Heart left ventricle (tissue), 16 donors: ENCODE measurements around the gene RHO. TPM values are rescaled to one million over a fixed set of nuclear protein-coding genes. Genes with fewer than 3 reads are reported as not detected.
"Not testable (repeated sequence)": the region's sequence is repeated elsewhere in the genome, so short reads cannot be mapped to it uniquely, and the experiment has no call there.

ENCODE experiments used
- ATAC-seq, 4 donors: fragments of 200-7000 bp; cut with Tn5 transposase; one replicate each; pipeline ENCODE4 v1.9.1; 2020 to 2022; ENCODE audit warnings: moderate library complexity in 4 of 4, mild to moderate bottlenecking in 3 of 4, moderate number of reproducible peaks in 1 of 4
- DNase-seq, 5 donors: peaks; one replicate each; pipeline ENCODE4 v3.0.0-alpha.2; 2020
- H3K27ac ChIP-seq, 12 donors: fragments of 200-600 bp; sonication (generic) in 4 of 12; one replicate each; pipeline versions ENCODE4 v1.5.0 to v1.8.0; 2016 to 2022; ENCODE audit warnings: mild to moderate bottlenecking in 2 of 12
- H3K27me3 ChIP-seq, 9 donors: fragments of 200-600 bp; sonication (generic) in 2 of 9; one replicate each; pipeline versions ENCODE4 v1.5.1 to v1.8.0; 2016 to 2022; ENCODE audit warnings: mild to moderate bottlenecking in 3 of 9
- H3K36me3 ChIP-seq, 9 donors: fragments of 200-600 bp; sonication (generic) in 2 of 9; one replicate each; pipeline versions ENCODE4 v1.5.0 to v1.8.0; 2018 to 2022; ENCODE audit warnings: mild to moderate bottlenecking in 2 of 9
- H3K4me1 ChIP-seq, 12 donors: fragments of 200-600 bp; sonication (generic) in 4 of 12; one replicate each; pipeline versions ENCODE4 v1.5.0 to v1.8.0; 2016 to 2022; ENCODE audit warnings: mild to moderate bottlenecking in 3 of 12
- H3K4me3 ChIP-seq, 12 donors: fragments of 200-600 bp; sonication (generic) in 4 of 12; one replicate each; pipeline versions ENCODE4 v1.5.0 to v1.8.0; 2017 to 2022; ENCODE audit warnings: mild to moderate bottlenecking in 9 of 12, moderate library complexity in 4 of 12
- H3K9me3 ChIP-seq, 12 donors: fragments of 200-600 bp; sonication (generic) in 4 of 12; one replicate each; pipeline versions ENCODE4 v1.5.0 to v1.8.0; 2016 to 2022; ENCODE audit warnings: mild to moderate bottlenecking in 1 of 12
- POLR2A ChIP-seq, 2 donors: fragments of 450-650 bp; IDR thresholded peaks; one replicate each; pipeline ENCODE4 v1.6.1; 2017; ENCODE audit warnings: antibody characterized with exemption in 2 of 2, mild to moderate bottlenecking in 2 of 2, moderate library complexity in 2 of 2
- WGBS, 4 donors: extraction: QIAGEN DNeasy Blood & Tissue Kit in 2 of 4; methylation state at CpG; one replicate each; pipeline versions ENCODE4 v1.1.5 to v1.1.7; 2013 to 2018; 5-methylcytosine and 5-hydroxymethylcytosine counted together
- intact Hi-C, 10 donors: fragments of 100-400 bp; cut with DNase I; formaldehyde crosslinking; loops; one replicate each; pipeline versions ENCODE4 v1.11.1 to v1.14.2; 2022
- polyA plus RNA-seq, 2 donors: library from polyadenylated mRNA; stranded (reverse); fragments of 200-250 nt; gene quantifications; one replicate each; pipeline ENCODE4 v1.2.3, GENCODE V29; 2013
- total RNA-seq, 9 donors: library from RNA; depleted of rRNA in 2 of 9; stranded (reverse); fragments of >200 nt in 2 of 9; fragmentation: NEBNext Ultra II Directional in 3 of 9; extraction: Animal tissue kit (Norgen Biotek cat#: 25700) in 3 of 9; gene quantifications; one replicate each; pipeline versions ENCODE4 v1.1.0 to v1.2.4, GENCODE V29; 2016 to 2023
- TF ChIP-seq, protein P1 (sequence below), 12 donors: fragments of 200-600 bp; sonication (generic) in 4 of 12; IDR thresholded peaks; one replicate each; pipeline versions ENCODE4 v1.5.0 to v1.8.0; 2018 to 2022; ENCODE audit warnings: antibody characterized with exemption in 12 of 12, mild to moderate bottlenecking in 5 of 12
- donor health status: ischemic (EF 13 %, LVEDD 7.1; RV severe dilation, severe dysfunction).
- donor health status: healthy with polysubstance abuse.
- donor health status: DM: no; HTN: yes; CAD: no.
- donor health status: DM: no; HTN: no; CAD: no.
- donor health status: ischemic (EF 25% LVEDD 6.9; RV normal size, moderate dysfunction).
- donor health status: ischemic (EF 25% LVEDD 5.7; RV mildly dilated, moderate dysfunction).
- donor health status: healthy.
- donor health status: DM: yes; HTN: yes; CAD: no.
- donor health status: ischemic (EF 35%, LVEDD 5.7; RV mildly dilated, moderate dysfunction).
- donor health status: nonischemic (EF 11% LVEDD 7.7; RV severe dilation, severe dysfunction).
- donor health status: DM: yes; HTN: yes; CAD: no.
- donor health status: PGD.
- donor health status: ischemic (EF 29% LVEDD 5.4; RV normal size, mild dysfunction).
- donor health status: nonischemic (EF 23%, LVEDD 6.1; RV moderate dilation, normal function).

RHO gene
- total and polyA plus RNA-seq, 11 donors: 0.08 TPM; not detected in 10

DNA sequence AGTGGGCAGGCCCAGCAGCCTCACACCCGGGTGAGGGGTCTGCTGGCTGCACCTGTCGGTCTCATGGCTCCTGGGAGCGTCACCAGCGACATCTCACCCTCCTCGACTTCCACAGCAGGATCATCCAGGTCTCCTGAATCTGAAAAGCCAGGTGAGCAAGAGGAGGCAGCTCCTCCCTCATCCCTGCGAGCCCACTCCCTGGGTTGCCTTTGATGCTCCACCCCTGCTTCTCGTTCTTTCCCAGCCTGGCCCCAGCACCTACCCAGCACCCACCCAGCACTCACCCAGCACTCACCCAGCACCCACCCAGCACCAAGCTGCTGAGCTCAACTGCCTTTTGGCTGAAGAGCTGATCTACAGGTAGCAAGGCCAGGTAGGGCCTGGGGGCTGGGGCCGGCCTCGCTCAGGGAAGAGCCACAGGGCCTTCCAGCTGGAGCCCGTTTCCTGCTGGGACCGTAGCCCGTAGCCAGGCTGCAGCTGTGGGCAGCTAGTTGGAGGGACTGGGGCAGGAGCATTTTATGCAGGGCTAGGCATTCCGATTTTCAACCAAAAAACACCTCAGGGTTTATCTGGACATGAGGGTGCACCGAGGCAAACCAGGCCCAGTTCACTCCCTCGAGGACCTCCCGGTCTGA lies 14.8 kb downstream of the RHO start, which contains the start of gene H1-8:
Gene H1-8, plus strand, starts transcription at position 20 of the 635 bp plus-strand sequence. Its CDS starts 44 bp downstream, at position 64.
- no peak for DNase-seq

DNA sequence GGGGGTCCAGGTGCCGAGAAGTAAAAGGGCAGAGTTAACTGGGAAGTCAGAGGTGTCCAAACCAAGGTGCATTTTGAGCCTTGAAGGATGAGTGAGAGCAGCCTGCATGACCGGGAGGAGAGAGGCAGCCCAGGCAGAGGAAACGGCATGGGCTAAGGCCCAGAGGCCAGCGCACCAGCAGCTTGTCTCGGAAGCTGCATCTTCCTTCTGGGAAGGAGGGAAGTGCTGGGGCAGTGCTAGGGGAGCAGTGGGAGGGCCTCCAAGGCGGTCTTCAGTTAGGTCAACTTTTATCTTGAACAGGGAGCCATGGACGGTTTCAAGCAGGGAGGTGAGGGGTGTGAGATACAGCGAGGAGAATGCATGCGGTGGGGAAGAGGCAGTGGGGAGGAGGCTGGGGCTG lies 15.6 kb downstream of the RHO start:
- H3K27ac ChIP-seq: no peak overlapping the region
- no peak overlapping the region for H3K4me3 ChIP-seq
- H3K9me3 ChIP-seq: no peaks in the 10 kb centered on the region
- WGBS, 4 donors: 71 to 87% (median 77%) methylated on average over 9 of the region's 9 CpGs
- H3K27me3 ChIP-seq: no peaks in the 10 kb centered on the region
- no peaks in the 10 kb centered on the region for H3K4me1 ChIP-seq
- ATAC-seq (no peak), DNase-seq (no peak)
- intact Hi-C loops: no loop called here
- no peaks in the 10 kb centered on the region for H3K36me3 ChIP-seq
- TF ChIP-seq, protein P1, sequence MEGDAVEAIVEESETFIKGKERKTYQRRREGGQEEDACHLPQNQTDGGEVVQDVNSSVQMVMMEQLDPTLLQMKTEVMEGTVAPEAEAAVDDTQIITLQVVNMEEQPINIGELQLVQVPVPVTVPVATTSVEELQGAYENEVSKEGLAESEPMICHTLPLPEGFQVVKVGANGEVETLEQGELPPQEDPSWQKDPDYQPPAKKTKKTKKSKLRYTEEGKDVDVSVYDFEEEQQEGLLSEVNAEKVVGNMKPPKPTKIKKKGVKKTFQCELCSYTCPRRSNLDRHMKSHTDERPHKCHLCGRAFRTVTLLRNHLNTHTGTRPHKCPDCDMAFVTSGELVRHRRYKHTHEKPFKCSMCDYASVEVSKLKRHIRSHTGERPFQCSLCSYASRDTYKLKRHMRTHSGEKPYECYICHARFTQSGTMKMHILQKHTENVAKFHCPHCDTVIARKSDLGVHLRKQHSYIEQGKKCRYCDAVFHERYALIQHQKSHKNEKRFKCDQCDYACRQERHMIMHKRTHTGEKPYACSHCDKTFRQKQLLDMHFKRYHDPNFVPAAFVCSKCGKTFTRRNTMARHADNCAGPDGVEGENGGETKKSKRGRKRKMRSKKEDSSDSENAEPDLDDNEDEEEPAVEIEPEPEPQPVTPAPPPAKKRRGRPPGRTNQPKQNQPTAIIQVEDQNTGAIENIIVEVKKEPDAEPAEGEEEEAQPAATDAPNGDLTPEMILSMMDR (IDR thresholded peaks at IDR 0.05): no peak
- TF ChIP-seq POLR2A (IDR thresholded peaks at IDR 0.05): no peak

More for the DNA sequence above, 14.8 kb downstream of the RHO start, which contains the start of gene H1-8:
- Histone ChIP-seq H3K27me3 (no peaks in the 10 kb centered on the region), H3K36me3 (no peaks in the 10 kb centered on the region), H3K4me3 (no peak within 1 kb of the TSS), H3K4me1 (no peaks in the 10 kb centered on the region), H3K27ac (no peak within 1 kb of the TSS), H3K9me3 (no peaks in the 10 kb centered on the region)
- TF ChIP-seq, protein P1 (IDR thresholded peaks at IDR 0.05): no peak
- TF ChIP-seq POLR2A (IDR thresholded peaks at IDR 0.05): no peak
- intact Hi-C loops: no loop called here
- 86 to 92% (median 89%) methylated on average over 10 to 16 of the region's 16 CpGs for WGBS, 4 donors
- no peak for ATAC-seq

DNA sequence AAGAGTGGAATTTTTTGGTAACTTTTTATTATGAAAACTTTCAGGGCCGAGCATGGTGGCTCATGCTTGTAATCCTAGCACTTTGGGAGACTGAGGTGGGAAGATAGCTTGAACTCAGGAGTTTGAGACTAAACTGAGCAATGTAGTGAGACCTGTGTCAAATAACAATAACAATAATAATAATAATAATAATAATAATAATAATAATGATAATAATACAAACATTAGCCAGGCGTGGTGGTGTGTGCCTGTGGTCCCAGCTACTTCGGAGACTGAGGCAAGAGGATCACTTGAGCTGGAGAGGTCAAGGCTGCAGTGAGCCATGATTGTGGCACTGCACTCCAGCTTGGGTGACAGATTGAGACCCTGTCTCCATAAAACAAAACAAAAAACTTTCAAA lies 17.5 kb downstream of the RHO start:
- H3K27ac ChIP-seq, H3K9me3 ChIP-seq, H3K27me3 ChIP-seq, ATAC-seq, H3K4me3 ChIP-seq, DNase-seq, H3K4me1 ChIP-seq, H3K36me3 ChIP-seq, intact Hi-C loops: not testable (repeated sequence)
- WGBS, 4 donors: 88 to 96% (median 94%) methylated on average over 3 of the region's 3 CpGs

DNA sequence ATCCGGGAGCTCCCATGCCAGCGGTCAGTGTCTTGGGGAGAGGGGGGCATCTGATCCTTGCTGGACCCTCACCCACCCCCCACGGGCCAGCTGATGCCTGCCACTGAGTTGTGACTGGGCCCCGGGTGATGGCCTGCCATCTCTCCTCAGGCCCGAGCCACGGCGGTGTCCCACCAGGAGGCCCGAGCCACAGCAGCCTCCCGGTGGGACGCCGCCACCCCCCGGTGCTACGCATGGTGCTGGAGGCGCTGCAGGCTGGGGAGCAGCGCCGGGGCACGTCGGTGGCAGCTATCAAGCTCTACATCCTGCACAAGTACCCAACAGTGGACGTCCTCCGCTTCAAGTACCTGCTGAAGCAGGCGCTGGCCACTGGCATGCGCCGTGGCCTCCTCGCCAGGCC lies 18.8 kb downstream of the RHO start:
- no peak overlapping the region for H3K27ac ChIP-seq
- H3K4me3 ChIP-seq: no peak overlapping the region
- whole genome bisulfite sequencing, 4 donors: 91 to 96% (median 96%) methylated on average over 3 to 24 of the region's 24 CpGs
- no peak for TF ChIP-seq POLR2A (IDR thresholded peaks at IDR 0.05)
- TF ChIP-seq, protein P1 (IDR thresholded peaks at IDR 0.05): no peak
- H3K9me3 ChIP-seq: no peaks in the 10 kb centered on the region
- DNase-seq (no peak), ATAC-seq (no peak)
- H3K27me3 ChIP-seq: no peaks in the 10 kb centered on the region
- intact Hi-C loops: no loop called here
- peaks cover 0 to 3% (median 0%) of the 10 kb centered on the region in 12 donors for H3K4me1 ChIP-seq
- H3K36me3 ChIP-seq: no peaks in the 10 kb centered on the region
